ENCODE measurements around the gene PRL. TPM values are rescaled to one million over a fixed set of nuclear protein-coding genes. Genes with fewer than 3 reads are reported as not detected.

Gene PRL
- total RNA-seq (2022): not detected in 2 replicates
- Bru-seq, nascent RNA: not detected
- not detected for BruChase-seq, experiment 1, labeled RNA remaining after a 2-hour chase
- BruChase-seq, experiment 2, labeled RNA remaining after a 6-hour chase: not detected
- long read RNA-seq: 0 reads

DNA sequence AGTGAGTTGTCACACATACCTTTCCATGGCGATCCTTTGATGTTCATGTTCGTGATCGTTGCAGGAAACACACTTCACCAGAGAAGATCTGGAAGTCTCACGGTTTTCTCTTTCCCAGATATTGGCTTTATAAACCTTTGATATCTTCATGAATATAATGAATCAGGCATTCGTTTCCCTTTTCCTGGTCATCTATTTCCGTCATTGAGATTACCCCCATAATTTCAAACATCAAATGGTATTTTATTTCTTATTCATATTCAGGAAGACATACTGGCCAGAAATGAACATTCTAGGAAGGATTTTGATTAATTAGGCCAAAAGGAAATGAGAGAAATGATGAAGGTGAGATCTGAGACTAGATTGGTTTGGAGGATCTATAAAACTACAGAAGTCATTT is at the start of gene PRL:
TSS of gene PRL (minus strand) at position 101 of the 400 bp plus-strand sequence. CDS start at position 47, 54 bp downstream.
- no peaks in the 10 kb centered on the region for H3K9me3 ChIP-seq
- no peaks in the 10 kb centered on the region for H3K36me3 ChIP-seq (ENCODE audit: control insufficient read depth, insufficient read depth, low read length)
- POLR2A ChIA-PET: no interaction called here
- no peak for DNase-seq
- no peak within 1 kb of the TSS for H3K4me3 Mint-ChIP-seq (ENCODE audit: unreplicated experiment)
- H3K27me3 ChIP-seq (replicated peaks; ENCODE audit: control insufficient read depth, insufficient read depth, low read length): no peaks in the 10 kb centered on the region
- no TSS peak for BruUV-seq (replicated peaks)
- intact Hi-C loops (cut with micrococcal nuclease; ENCODE audit: unreplicated experiment): no loop called here
- H3K27ac Mint-ChIP-seq (ENCODE audit: unreplicated experiment): no peak within 1 kb of the TSS
- H3K27me3 Mint-ChIP-seq (ENCODE audit: insufficient read depth, unreplicated experiment): peaks cover 5% of the 10 kb centered on the region
- no peak within 1 kb of the TSS for H3K4me3 ChIP-seq (ENCODE audit: low read depth, low read length)
- TF ChIP-seq, protein P1, sequence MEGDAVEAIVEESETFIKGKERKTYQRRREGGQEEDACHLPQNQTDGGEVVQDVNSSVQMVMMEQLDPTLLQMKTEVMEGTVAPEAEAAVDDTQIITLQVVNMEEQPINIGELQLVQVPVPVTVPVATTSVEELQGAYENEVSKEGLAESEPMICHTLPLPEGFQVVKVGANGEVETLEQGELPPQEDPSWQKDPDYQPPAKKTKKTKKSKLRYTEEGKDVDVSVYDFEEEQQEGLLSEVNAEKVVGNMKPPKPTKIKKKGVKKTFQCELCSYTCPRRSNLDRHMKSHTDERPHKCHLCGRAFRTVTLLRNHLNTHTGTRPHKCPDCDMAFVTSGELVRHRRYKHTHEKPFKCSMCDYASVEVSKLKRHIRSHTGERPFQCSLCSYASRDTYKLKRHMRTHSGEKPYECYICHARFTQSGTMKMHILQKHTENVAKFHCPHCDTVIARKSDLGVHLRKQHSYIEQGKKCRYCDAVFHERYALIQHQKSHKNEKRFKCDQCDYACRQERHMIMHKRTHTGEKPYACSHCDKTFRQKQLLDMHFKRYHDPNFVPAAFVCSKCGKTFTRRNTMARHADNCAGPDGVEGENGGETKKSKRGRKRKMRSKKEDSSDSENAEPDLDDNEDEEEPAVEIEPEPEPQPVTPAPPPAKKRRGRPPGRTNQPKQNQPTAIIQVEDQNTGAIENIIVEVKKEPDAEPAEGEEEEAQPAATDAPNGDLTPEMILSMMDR (IDR thresholded peaks at IDR 0.05; ENCODE audit: insufficient read depth in 1 of 2, low read depth in 1 of 2, low read length in 1 of 2, severe bottlenecking in 1 of 2, unreplicated experiment in 1 of 2): no peak
- H3K9me3 Mint-ChIP-seq (ENCODE audit: unreplicated experiment): peaks cover 8% of the 10 kb centered on the region
- CTCF ChIA-PET: no interaction called here
- no peaks in the 10 kb centered on the region for H3K4me1 ChIP-seq
- H3K4me1 Mint-ChIP-seq (ENCODE audit: low read depth, unreplicated experiment): no peaks in the 10 kb centered on the region
- no peaks in the 10 kb centered on the region for H3K36me3 Mint-ChIP-seq (ENCODE audit: insufficient read depth, unreplicated experiment)

DNA sequence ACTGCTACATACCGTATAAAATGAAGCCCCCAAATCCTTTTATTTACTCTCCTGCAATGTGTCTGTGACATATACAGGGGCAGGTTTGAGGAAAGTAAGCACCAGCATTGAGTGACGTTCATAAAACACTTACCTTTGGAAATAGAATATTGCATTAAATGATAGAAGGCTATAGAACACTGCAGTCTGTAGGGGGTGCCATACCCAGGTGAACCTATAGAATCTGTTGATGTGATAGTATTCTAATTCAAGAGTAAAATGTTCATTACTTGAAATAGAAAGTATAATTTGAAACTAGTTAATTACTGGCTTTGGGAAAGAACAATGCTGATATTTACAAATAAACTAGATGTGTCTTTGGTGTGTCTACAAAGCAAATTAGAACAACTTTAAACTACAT is 47.0 kb upstream of the PRL start:
- DNase-seq: no peak
- ChIA-PET POLR2A (no interaction called here), CTCF (no interaction called here)
- no peak overlapping the region for H3K27ac Mint-ChIP-seq (ENCODE audit: unreplicated experiment)
- H3K4me1 Mint-ChIP-seq (ENCODE audit: low read depth, unreplicated experiment): no peaks in the 10 kb centered on the region
- H3K9me3 Mint-ChIP-seq (ENCODE audit: unreplicated experiment): peaks cover 12% of the 10 kb centered on the region
- H3K27me3 Mint-ChIP-seq (ENCODE audit: insufficient read depth, unreplicated experiment): no peaks in the 10 kb centered on the region
- no TSS peak for BruUV-seq (replicated peaks)
- intact Hi-C loops (cut with micrococcal nuclease; ENCODE audit: unreplicated experiment): no loop called here
- Histone ChIP-seq H3K27me3 (replicated peaks; ENCODE audit: control insufficient read depth, insufficient read depth, low read length) (no peaks in the 10 kb centered on the region), H3K4me3 (ENCODE audit: low read depth, low read length) (no peak overlapping the region), H3K4me1 (no peaks in the 10 kb centered on the region), H3K36me3 (ENCODE audit: control insufficient read depth, insufficient read depth, low read length) (no peaks in the 10 kb centered on the region), H3K9me3 (no peaks in the 10 kb centered on the region)
- H3K4me3 Mint-ChIP-seq (ENCODE audit: unreplicated experiment): no peak overlapping the region
- no peaks in the 10 kb centered on the region for H3K36me3 Mint-ChIP-seq (ENCODE audit: insufficient read depth, unreplicated experiment)
- TF ChIP-seq, protein P1 (IDR thresholded peaks at IDR 0.05; ENCODE audit: insufficient read depth in 1 of 2, low read depth in 1 of 2, low read length in 1 of 2, severe bottlenecking in 1 of 2, unreplicated experiment in 1 of 2): peak in 1 of 2 experiments; percentile 15

DNA sequence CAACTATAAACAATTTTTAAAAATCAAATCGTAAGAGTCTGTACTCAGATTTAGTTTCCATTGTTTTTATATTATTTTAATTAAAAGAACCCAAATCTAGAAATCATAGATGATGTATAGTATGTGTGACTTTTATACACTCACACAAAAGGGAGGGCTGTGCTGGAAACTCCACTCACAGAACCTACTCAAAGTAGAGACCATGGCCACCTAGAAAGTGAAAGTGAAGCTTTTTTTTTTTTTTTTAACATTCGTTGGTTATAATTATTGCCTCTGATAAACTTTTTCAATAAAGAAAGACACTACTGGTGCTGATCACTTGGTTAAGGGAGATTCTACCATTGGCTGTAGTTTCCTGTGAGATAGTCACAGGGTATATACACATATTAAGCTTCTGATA is 37.9 kb upstream of the PRL start:
- TF ChIP-seq, protein P1 (IDR thresholded peaks at IDR 0.05; ENCODE audit: insufficient read depth in 1 of 2, low read depth in 1 of 2, low read length in 1 of 2, severe bottlenecking in 1 of 2, unreplicated experiment in 1 of 2): no peak
- H3K4me3 ChIP-seq (ENCODE audit: low read depth, low read length): no peak overlapping the region
- DNase-seq: no peak
- H3K27me3 Mint-ChIP-seq (ENCODE audit: insufficient read depth, unreplicated experiment): no peaks in the 10 kb centered on the region
- H3K27me3 ChIP-seq (replicated peaks; ENCODE audit: control insufficient read depth, insufficient read depth, low read length): no peaks in the 10 kb centered on the region
- H3K36me3 Mint-ChIP-seq (ENCODE audit: insufficient read depth, unreplicated experiment): no peaks in the 10 kb centered on the region
- H3K27ac Mint-ChIP-seq (ENCODE audit: unreplicated experiment): no peak overlapping the region
- ChIA-PET CTCF (no interaction called here), POLR2A (no interaction called here)
- intact Hi-C loops (cut with micrococcal nuclease; ENCODE audit: unreplicated experiment): no loop called here
- H3K4me1 Mint-ChIP-seq (ENCODE audit: low read depth, unreplicated experiment): peaks cover 5% of the 10 kb centered on the region
- no peak overlapping the region for H3K4me3 Mint-ChIP-seq (ENCODE audit: unreplicated experiment)
- peaks cover 3% of the 10 kb centered on the region; the same call in 1 of the 2 replicates for H3K4me1 ChIP-seq
- no peaks in the 10 kb centered on the region for H3K36me3 ChIP-seq (ENCODE audit: control insufficient read depth, insufficient read depth, low read length)
- no TSS peak for BruUV-seq (replicated peaks)
- no peaks in the 10 kb centered on the region for H3K9me3 Mint-ChIP-seq (ENCODE audit: unreplicated experiment)
- no peaks in the 10 kb centered on the region for H3K9me3 ChIP-seq
